Measurements from ENCODE around the gene PHRF1.

The PHRF1 gene

DNA sequence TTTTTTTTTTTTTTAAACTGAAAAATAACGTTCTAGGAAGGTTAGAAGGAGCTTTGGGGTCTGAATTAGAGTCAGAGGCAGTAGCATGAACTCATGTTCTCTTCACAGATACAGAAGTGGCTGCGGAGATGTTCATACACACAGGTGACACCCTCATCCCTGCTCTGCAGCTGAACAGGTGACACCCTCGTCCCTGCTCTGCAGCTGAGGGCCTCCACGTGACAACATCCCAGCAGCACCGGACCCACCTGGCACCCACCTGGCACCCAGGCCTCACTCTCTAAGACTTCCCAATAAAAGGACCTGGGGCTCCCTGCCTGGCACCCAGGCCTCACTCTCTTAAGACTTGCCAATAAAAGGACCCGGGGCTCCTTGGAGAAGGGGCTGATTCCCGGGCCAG lies 80.6 kb downstream of the PHRF1 start:
- no peak for DNase-seq (ENCODE audit: low spot score)

DNA sequence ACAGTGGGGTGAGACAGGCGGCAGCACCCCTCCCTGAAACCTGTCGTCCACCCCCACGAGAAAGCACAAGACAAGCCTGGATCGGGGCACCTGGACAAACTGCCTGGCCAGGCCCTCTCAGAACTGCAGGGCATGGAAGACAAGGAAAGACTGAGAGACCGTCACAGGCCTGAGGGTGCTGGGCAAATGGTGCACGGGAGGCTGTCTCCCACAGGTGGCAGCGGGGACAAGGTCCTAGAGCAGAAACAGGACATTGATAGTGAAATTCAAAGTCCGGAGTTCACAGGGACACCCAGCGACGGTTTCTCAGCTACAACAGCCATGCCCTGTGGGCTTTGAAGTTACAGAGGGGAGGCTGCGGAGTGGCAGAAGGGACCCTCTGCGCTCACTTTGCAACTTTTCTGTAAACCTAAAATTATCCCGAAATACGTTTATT lies 81.4 kb downstream of the PHRF1 start:
- DNase-seq (ENCODE audit: low spot score): no peak

DNA sequence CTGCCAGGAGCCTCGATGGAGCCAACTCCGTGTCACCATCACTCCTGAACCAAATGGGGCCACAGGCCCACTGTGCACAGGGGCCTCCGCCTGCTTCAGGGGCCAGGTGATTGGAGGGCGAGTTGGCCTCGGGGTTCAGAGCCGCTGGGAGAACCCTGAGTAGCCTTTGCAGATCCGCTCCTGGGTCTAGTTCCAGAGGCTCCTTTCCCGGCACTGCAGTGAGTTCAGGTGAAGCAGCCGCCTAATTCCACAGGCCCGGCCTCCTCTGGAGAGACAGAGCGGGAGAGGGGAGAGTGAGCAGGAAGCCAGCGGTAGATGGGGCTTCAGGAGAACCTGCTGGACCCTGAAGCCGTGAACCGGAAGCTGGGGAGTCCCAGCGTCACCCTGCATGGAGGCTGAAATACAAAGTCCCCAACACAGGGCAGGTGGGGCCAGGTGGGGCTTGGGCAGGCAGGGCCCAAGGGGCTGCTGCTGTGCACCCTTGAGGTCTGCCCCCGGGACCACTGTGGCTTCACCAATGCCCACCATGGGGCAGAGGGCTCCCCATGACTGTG lies 83.3 kb downstream of the PHRF1 start:
- DNase-seq (ENCODE audit: low spot score): no peak

- DNase-seq (ENCODE audit: low spot score): no peak
Observed at GRCh38 chr11:660281-660680, 84.0 kb downstream of the PHRF1 start.

- DNase-seq (ENCODE audit: low spot score): no peak
Observed at GRCh38 chr11:660681-661444, 84.6 kb downstream of the PHRF1 start.
